ENCODE data around the gene IL4.

Gene IL4

GRCh38 chr5:132663771-132664695 is 9.8 kb upstream of the IL4 start:
- no peak for TF ChIP-seq CTCF (IDR thresholded peaks at IDR 0.05)
- no peak overlapping the region for H3K27ac ChIP-seq
- H3K4me3 ChIP-seq, result no peak overlapping the region
- DNase-seq (ENCODE audit: low spot score), result peak; percentile 56

DNA sequence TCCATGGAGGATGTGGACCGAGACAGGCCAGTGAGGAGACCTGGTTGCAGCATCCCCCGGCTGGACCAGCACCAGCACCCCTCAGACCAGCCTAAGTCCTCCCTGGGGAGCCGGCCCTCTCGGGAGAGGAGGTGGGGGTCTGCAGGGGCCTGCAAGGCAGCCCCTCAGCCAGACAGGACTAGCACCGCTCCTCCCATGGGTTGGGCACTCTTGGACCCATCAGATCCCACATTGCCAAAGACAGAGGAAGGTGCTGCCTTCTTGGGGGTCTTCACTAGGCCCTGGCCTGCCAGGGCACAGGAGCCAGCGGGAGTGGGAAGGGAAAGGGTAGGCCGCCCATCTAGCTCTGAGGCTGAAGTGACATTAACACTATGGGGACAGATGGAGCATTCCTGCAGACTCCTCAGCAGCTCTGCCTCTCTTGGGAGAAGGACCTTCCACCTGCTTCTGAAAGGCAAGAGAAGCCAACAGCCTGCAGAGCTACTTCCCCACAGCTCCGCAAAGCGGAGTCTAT is 9.0 kb upstream of the IL4 start:
- H3K27ac ChIP-seq, result no peak overlapping the region

DNA sequence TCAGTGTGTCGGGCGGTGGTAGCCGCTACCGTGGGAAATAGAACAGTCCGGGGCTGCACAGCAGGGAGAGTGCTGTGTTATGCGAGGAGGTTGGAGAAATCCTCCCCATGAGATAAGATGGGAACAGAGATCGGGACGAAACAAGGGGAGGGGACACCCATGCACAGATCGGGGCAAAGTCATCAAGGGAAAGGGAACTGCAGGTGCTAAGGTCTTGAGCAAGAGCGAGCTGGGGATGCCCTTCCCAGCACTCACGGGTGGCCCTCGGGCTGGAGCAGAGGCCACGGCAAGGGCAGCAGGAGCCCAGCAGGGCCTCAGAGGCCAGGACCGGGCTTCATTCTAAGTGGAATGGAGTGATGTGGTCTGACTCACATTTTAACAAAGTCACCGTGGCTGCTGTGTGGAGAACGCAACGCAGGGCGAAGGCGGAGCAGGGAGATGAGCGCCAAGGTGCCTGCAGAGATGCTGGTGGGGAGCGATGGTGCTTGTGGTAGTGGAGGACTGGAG is 8.2 kb upstream of the IL4 start:
- no peak overlapping the region for H3K4me3 ChIP-seq
- peak; percentile 40 for DNase-seq (ENCODE audit: low spot score)
- H3K27ac ChIP-seq, result no peak overlapping the region
- no peak for TF ChIP-seq CTCF (IDR thresholded peaks at IDR 0.05)

More for the DNA sequence above, 9.0 kb upstream of the IL4 start:
- H3K4me3 ChIP-seq, result no peak overlapping the region
- peak; percentile 60 for DNase-seq (ENCODE audit: low spot score)
- no peak for TF ChIP-seq CTCF (IDR thresholded peaks at IDR 0.05)

- no peak for TF ChIP-seq CTCF (IDR thresholded peaks at IDR 0.05)
- no peak overlapping the region for H3K27ac ChIP-seq
- H3K4me3 ChIP-seq, result no peak overlapping the region
- peak; percentile 67 for DNase-seq (ENCODE audit: low spot score)
Observed at GRCh38 chr5:132666310-132667123, 7.3 kb upstream of the IL4 start.

DNA sequence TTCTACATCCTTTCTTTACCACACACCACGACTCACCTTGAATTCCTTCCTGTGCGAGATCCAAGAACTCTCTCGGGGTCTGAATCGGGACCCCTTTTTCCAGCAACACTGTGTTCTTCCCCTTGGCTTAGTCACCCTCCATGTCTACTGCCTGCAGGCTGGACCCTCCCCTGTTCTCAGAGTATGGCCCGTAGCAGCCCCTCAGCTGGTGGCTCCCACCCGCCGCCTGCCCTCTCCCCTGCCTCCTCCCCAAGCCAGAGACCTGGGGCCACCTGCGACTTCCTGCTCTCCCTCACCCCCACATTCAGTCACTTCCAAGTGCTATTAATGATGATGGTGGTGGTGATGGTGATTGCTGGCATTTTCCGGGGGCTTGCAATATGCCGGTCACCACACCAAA is 6.5 kb upstream of the IL4 start:
- peak; percentile 53 for DNase-seq (ENCODE audit: low spot score)
- TF ChIP-seq CTCF (IDR thresholded peaks at IDR 0.05), result no peak
- Histone ChIP-seq H3K27ac (no peak overlapping the region), H3K4me3 (no peak overlapping the region)

- Histone ChIP-seq H3K4me3 (no peak overlapping the region), H3K27ac (no peak overlapping the region)
- peak; percentile 49 for DNase-seq (ENCODE audit: low spot score)
- TF ChIP-seq CTCF (IDR thresholded peaks at IDR 0.05), result no peak
Observed at GRCh38 chr5:132667761-132668705, 5.8 kb upstream of the IL4 start.
